ENCODE measurements around the gene CCNE1.
"Not testable (repeated sequence)": the region's sequence is repeated elsewhere in the genome, so short reads cannot be mapped to it uniquely, and the experiment has no call there.

The CCNE1 gene

DNA sequence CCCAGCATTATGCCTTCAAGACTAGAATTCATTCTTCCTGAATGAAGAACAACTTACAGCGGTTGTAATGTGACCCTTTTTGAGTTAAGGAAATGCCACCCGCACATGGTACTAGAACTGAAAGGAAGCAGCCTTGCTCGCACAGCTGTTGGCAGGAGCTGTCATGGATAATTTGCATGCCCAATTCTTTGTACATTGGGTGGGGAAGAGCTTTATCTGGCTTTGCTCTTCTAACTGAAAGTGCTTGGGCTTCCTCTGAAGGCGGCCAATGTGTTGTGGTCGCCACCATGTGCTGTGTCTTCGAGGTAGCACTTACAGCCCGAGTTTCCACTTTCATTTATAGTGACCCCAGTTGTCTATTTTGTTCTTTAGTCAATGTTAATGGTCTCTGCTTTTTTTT, 3.4 kb downstream of the CCNE1 start:
- DNase-seq (ENCODE audit: low read depth in 2 of 2), result no peak

DNA sequence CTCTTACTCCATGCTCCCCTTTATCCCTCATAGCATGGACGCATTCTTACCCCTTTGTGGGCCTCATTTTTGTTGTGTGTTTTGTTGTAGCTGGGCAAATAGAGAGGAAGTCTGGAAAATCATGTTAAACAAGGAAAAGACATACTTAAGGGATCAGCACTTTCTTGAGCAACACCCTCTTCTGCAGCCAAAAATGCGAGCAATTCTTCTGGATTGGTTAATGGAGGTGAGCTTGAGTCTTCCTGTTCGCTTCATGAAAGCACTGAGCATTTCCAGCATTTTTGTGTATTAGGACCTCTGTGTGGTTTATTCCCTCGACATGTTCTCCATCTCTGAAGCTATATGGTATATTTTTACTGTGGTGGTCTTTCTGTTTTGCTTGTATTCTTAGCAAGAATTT, 5.5 kb downstream of the CCNE1 start:
- DNase-seq (ENCODE audit: low read depth in 2 of 2), result no peak

DNA sequence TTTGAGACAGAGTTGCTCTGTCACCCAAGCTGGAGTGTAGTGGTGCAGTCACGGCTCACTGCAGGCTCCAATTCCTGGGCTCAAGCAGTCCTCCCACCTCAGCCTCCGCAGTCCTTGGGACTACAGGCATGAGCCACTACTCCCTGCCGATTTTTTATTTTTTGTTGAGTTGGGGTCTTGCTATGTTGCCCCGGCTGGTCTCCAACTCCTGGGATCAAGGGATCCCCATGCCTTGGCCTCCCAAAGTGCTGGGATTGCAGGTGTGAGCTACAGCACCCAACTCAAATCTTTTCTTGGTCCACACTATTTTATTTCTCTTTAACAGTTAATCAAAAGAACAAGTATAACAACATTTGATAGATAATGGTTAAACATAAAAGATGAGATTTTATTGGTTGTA, 7.5 kb downstream of the CCNE1 start:
- DNase-seq (ENCODE audit: low read depth in 2 of 2), result no peak

DNA sequence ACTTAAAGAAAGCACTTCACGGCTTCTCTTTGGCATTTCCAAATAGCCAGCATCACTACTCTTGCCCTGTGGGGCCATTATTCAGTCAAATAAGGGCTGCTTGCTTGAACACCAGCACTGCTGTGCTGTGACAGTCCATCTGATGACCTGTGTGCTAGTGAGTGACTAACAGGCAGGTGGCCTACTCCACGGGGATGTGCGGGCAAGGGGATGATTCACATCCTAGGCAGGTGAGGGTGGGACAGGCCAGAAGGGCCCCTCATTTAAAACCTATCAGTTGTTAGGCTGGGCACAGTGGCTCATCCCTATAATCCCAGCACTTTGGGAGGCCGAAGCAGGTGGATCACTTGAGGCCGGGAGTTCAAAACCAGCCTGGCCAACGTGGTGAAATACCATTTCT, 8.2 kb downstream of the CCNE1 start:
- no peak for DNase-seq (ENCODE audit: low read depth in 2 of 2)

DNA sequence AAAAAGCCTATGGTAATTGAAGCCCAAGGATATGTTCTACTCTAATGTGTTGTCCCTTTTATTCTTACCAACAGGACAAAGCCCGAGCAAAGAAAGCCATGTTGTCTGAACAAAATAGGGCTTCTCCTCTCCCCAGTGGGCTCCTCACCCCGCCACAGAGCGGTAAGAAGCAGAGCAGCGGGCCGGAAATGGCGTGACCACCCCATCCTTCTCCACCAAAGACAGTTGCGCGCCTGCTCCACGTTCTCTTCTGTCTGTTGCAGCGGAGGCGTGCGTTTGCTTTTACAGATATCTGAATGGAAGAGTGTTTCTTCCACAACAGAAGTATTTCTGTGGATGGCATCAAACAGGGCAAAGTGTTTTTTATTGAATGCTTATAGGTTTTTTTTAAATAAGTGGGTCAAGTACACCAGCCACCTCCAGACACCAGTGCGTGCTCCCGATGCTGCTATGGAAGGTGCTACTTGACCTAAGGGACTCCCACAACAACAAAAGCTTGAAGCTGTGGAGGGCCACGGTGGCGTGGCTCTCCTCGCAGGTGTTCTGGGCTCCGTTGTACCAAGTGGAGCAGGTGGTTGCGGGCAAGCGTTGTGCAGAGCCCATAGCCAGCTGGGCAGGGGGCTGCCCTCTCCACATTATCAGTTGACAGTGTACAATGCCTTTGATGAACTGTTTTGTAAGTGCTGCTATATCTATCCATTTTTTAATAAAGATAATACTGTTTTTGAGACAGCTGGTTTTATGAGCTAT, 12.0 kb downstream of the CCNE1 start:
- no peak for DNase-seq (ENCODE audit: low read depth in 2 of 2)

DNA sequence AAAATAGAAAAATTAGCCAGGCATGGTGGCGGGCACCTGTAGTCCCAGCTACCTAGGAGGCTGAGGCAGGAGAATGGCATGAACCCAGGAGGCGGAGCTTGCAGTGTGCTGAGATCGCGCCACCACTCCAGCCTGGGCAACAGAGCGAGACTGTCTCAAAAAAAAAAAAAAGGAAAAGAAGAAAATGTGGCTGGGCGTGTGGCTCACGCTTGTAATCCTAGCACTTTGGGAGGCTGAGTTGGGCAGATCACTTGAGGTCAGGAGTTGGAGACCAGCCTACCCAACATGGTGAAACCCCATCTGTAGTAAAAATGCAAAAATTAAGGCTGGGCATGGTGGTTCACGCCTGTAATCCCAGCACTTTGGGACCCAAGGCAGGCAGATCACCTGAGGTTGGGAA, 13.5 kb downstream of the CCNE1 start:
- not testable (repeated sequence) for DNase-seq (ENCODE audit: low read depth in 2 of 2)

DNA sequence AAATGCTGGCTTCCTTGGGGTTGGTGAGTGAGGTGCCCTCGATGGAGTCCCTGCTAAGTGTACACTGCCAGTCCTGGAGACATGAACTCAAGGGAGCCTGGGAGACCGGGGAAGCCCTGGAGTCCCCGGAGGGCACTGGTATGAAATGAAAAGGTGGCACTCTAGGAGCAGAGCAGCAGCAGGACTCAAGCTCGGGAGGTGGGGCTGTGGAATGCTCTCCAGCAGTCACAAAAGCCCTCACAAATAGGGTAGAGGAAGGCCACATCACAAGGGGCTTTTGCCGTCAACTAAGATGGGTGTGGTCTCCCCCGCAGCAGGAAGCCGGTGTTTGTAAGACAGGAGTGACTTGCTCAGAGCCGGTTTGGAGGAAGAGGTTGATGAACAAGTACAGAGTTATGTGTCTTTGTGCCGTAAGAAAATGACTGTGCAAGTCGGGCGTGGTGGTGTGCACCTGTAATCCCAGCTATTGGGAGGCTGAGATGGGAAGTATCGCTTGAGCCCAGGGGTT, 19.3 kb downstream of the CCNE1 start:
- DNase-seq (ENCODE audit: low read depth in 2 of 2), result peak in 1 of 2 donors; percentile 30

DNA sequence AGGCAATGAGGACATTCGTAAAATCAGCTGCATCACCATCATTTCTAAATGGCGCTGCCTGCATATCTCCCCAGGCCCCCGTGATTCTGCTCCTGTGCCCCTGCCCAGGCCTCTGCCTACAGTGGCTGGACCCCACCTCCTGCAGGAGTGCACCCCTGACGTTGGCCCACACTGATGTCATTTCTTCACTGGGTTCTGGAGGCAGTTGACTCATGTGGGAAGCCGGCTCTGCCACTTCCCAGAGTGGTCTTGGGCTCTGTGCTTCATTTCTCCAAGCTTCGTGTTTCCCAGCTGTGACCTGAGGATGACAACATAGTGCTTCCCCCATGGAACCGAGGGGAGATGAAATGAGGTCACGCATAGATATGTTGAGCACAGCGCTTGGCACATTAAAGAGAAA, 19.9 kb downstream of the CCNE1 start:
- DNase-seq (ENCODE audit: low read depth in 2 of 2), result no peak

DNA sequence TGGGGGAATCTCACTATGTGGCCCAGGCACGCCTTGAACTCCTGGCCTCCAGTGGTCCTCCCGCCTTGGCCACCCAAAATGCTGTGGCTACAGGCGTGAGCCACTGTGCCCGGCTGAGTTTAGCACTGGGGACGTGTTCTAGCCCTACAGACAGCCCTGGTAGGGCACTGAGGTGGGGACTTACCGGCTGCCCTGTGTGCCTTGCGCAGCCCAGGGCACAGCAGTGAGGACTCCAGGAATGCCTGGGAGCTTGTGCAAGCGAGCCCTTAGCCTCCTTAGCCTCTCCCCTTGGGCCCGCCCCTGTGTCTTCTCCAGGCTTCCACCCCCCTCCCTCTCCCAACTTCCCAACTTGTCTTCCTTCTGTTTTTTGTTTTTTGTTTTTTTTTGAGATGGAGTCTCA, 21.0 kb downstream of the CCNE1 start:
- DNase-seq (ENCODE audit: low read depth in 2 of 2), result no peak

DNA sequence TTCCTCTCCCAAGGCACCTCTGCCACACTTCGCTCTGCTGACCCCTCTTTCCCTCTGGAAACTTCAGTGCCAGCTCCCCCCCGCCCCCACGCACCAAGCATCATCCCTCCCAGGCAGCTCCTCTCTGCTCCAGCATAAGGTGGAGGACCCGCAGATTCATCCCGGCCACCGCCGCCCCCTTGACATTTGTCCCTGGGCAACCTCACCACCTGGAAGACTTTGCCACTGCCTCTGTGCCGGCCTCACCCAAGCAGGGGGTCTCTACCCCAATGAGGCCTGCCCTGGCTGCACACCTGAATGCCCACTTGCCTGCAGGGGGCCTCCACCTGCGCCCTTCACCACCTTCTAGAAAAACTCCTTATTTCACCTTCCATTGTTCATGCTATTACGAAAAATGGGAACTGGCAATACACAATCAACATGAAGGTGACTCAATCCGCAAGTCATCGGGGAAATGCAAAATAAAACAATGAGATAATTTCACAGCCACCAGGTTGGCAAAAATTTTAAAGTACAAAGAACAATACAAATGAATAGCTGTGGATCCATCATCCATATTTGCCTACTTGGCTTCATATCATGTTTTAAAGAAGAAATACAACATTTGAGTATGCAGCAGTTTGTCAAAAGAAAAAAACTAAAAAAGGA, 21.9 kb downstream of the CCNE1 start:
- DNase-seq (ENCODE audit: low read depth in 2 of 2), result no peak

DNA sequence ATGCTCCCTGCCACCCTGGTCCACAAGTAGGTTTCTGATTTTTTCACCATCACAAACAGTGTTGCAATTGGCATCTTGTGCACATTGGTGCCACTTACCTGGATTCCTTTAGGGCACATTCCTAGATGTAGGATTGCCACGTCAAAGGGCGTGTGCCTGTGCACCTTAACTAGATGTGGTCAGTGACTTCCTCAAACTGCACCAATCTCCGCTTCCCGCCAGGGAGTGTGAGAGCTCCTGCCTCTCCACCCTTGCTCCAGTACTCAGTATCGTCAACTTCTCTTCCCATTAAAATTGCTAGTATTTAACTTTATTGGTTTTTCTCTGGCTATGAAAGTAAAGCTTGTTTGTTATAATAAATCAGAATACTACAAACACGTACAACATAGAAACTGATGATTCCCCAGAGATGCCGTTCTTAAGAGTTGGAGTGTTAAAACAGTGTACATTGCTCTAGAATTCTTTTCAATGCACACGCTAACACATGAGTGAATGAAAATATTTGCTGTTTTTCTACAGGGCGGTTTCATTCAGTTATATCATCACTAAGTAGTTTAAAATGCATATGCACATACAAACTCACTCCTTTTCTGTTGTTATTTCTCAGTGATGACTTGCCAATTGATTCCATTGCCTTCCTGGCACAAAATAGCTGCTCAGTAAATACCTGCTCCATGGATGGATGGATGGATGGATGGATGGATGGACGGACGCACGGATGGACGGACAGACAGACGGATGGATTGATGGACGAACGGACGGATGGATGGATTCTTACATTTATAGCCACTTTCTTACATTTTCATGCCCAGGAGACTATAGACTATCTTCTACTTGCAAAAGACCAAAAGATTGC, 23.4 kb downstream of the CCNE1 start:
- no peak for DNase-seq (ENCODE audit: low read depth in 2 of 2)

DNA sequence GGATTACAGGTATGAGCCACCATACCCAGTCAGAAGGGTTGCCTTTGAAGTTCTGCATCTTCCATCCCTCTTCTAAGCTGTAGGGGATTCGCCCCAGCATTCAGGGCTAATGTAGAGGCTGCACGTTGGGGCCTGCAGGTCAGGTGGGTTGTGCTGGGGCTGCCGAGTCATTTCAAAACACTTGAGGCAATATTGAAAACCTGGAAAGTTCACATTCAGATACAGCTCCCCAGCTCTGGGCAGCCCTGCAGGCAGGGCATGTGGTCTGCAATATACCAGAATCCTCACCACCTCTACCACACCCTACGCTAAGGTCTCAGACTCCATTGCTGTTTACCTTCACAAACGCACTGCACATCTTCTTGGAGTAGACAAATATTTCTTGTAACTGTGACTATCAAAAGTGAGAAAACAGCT, 24.6 kb downstream of the CCNE1 start:
- DNase-seq (ENCODE audit: low read depth in 2 of 2), result no peak

DNA sequence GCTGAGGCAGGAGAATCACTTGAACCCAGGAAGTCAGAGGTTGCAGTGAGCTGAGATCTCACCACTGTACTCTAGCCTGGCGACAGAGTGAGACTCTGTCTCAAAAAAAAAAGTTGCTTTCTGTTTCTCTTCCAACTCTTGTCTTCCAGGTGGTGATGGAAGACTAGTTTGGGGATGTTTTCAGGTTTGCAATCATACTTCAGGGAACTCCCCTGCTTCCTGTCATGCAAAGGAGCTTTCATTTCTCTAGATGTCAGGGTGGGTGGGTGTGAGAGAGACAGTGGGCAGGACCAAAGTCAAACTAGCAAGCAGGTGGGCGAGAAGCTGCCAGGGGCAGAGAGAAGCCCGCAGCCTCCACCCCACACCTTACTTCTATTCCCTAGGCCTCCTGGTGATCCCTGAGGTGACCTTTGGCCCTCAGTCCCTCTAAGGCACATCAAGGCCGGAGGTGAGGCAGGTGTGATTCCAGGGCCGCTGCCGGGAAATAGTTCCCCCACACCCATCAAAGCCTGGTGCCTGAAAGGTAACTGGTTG, 25.7 kb downstream of the CCNE1 start:
- DNase-seq (ENCODE audit: low read depth in 2 of 2), result peak in 1 of 2 donors; percentile 43

DNA sequence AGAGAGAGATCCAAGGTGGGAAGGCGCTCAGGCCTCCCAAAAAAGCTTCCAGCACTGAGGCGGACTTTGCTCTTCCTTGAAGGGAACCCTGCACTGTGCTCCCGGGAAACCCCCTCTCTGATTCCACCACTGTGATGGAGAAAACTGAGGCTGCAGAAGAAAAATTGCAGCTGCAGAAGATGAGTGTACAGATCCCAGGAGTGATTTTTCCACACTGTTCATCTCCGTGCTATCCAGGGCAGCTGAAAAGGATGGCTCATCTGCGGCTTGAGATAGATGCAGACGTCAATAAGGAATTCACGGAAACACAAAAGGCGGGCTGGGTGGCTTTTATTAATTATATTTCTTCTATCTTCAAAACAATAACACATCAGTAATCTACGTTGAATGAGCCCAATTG, 26.2 kb downstream of the CCNE1 start:
- DNase-seq (ENCODE audit: low read depth in 2 of 2), result no peak

DNA sequence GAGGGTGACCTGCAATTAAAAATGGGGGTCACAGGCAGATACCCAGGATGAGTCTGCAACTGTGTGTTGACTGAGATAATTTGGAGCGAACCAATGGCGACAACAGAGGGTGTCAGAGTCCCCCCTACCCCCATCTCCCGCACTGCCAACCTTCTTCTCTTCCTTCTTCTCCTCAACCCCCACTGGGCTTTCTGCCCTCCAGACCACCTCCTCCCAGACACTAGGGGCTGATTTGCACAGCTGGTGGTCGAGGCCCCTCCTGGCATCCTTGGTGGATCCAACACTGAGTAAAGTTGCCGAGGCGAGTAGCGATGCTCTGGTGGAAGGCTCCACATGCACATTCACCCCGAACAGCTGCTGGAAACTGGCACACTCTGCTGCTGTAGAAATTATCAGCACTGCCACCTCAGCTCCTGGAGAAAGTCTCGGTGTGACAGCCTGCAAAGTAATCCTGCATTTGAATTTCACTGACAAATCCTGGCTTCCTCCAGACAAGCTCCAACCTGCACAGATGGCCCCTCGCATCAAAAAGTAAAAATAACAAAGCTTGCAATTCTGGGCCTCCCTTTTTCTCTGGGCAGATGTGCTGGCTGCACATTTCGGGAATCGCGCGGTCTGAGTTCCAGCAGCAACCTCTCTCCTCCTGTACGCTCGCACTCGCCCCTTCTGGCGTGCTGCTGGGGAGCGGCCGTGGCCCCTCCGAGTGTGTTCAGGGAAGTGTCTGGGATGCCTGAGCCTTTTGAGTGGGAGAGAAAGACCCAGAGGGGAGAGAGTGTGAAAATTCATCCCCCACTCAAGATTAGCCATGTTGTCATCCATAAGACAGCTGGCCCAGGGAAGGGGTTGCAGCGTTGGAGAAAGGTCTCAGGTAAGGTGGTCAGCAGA, 28.5 kb downstream of the CCNE1 start:
- DNase-seq (ENCODE audit: low read depth in 2 of 2), result no peak

DNA sequence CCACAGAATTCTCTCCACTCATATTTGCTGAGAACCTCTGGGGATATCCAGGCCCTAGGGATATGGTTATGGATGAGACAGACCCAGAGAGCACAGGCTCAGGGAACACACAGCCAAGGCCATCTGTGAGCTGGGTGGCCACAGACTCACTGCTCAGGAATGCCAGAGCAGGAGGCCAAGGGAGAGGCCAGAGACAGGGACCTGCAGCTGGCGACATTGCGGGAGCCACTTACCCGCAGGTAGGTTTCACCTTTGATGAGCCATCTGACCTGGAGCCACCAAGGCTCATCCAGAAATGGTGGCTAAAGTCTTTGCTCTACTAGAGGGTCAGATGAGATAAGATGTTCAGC, 29.4 kb downstream of the CCNE1 start:
- DNase-seq (ENCODE audit: low read depth in 2 of 2), result no peak

DNA sequence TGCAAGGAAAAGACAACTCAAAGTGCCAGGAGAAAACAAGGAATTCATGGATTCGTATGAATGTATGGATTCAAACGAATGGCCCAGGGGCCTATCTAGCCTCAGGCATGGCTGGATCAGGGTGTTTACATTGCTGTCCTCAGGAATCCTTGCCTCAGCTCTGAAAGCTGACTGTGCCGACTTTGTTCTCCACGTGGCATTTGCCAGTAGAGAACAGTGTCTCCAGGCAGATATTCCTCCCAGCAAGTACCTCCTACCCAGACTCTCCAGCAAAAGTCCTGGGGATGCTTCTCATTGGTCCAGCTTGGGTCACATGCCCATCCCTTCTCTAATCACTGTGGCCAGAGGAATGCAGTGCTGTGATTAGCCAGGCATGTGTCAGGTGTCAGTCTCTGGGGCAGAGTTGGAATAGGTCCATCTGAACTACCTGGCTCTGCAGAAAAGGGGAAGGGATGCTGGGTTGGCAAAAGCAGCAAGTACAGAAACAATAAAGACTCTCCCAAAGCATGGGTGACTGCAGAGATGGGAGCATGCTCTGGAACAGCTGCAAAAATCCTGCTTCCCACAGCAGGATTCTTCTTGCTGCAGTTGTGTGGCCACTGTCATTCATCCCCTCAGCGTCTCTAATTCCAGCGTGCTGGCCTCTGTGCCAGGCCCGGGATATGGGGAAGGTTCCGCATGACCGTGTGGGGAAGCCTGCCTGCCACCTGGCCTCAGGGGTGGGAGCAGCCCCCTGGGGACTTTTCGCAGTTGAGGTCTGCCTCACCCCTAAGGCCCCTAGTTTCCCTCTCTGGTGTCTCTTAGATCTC, 30.0 kb downstream of the CCNE1 start:
- DNase-seq (ENCODE audit: low read depth in 2 of 2), result no peak

DNA sequence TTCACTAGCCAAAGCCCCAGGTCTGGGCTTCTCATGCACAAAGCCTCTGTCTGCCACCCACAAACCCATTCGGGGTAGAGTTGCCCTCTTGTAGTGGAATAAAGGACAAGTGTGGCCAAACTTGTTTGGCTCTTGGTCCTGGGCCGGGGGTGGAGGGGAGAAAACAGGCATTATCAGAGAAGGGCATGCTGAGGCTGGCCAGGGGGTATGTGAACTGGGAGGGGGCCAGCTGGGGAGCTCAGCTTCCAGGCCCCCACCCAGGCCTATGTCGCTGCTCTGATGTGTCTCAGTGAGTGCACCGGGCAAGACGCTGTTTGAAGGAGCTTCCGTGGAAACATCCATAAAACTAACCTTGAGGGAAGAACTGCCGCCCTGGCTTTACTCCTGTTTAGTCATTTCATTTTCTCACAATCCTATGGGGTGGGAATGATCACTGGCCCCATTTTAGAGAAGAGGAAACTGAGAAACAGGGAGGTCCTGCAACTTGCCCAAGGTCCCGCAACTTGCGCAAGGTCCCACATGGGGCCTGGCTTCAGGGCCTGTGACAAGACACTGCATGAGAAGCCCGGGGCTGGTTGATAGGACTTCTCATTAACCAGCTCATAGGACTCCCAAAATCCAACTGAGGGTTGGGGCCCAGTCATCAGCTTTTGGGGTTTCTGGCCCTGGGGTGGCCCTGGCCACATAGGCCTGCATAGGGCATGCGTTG, 30.8 kb downstream of the CCNE1 start:
- no peak for DNase-seq (ENCODE audit: low read depth in 2 of 2)

DNA sequence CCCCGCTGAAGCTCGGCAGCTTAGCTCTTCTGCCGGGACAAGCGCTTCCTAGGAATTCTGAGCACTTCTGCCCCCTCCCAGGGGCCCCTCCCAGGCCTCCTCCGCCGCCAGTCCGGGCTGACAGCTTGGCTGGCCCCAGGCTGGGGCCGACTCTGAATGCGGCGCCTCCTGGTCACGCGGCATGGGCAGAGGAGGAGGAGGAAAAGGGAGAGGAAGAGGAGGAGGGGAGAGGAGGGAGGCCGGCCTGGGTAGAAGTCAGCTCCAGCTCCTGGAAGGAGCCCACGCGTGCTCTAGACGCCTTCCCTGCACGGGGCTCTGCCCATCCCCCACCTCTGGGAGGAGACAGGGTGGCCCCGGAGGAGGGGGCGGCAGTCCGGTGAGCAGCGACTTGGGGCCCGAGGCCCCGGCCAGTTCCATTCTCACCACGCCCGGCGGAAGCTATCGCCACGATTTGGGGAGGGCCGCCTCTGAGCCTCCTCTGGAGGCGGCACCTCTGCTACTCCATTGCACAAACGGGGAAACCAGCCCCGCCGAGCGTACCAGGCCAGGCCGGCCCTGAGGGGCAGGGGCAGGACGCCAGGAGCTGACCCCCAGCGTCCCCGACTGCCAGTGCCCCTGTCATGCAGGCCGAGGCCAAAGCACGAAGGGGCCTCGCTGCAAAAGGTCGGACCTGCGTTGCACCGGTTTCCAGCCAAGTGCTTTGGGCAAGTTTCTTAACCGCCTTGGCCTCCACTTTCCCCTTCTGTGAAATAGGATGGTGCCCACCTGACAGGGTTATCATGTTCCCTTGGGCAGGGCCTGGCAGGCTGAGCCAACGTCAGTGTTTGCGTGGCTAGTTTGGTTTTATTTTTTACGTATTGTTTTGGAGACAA, 31.6 kb downstream of the CCNE1 start:
- no peak for DNase-seq (ENCODE audit: low read depth in 2 of 2)

Measured in activated CD8-positive, alpha-beta memory T cell treated with anti-CD3 and anti-CD28 coated beads for 4 hours (primary cell).